Keratinocyte (primary cell): ENCODE data around the gene BAHCC1. TPM values are rescaled to one million over a fixed set of nuclear protein-coding genes. Genes with fewer than 3 reads are reported as not detected.

Source experiments
- DNase-seq: peaks from one replicate; pipeline ENCODE4 v3.0.0-alpha.2; 2011; ENCODE audit warnings: low read depth, missing footprints, low spot score
- FAIRE-seq: peaks from 2 replicates; lab custom pipeline; 2011; peaks lifted over from hg19 to GRCh38; lab: Jason Lieb, UNC
- H2AFZ ChIP-seq: 2 replicates; pipeline ENCODE4 v1.6.0; 2012; ENCODE audit warnings: low read length, control low read depth, inconsistent platforms; ENCODE audit not compliant: control insufficient read depth
- H3K27ac ChIP-seq: 2 replicates; pipeline ENCODE4 v1.5.1; 2011; ENCODE audit warnings: low read length; ENCODE audit not compliant: control insufficient read depth, insufficient read depth
- H3K27me3 ChIP-seq: 3 replicates; pipeline ENCODE4 v1.6.0; 2011; ENCODE audit warnings: low read length; ENCODE audit not compliant: control insufficient read depth, insufficient read depth; ENCODE audit errors: extremely low read depth
- H3K36me3 ChIP-seq, 2 experiments: 2 replicates in 1 of 2; 3 replicates in 1 of 2; pipeline ENCODE4 v1.5.1; 2011; ENCODE audit warnings: low read length in 2 of 2, mild to moderate bottlenecking in 1 of 2; ENCODE audit not compliant: control insufficient read depth in 2 of 2, insufficient read depth in 2 of 2; ENCODE audit errors: extremely low read depth in 1 of 2
- H3K4me1 ChIP-seq: 3 replicates; pipeline ENCODE4 v1.5.1; 2011; ENCODE audit warnings: low read length; ENCODE audit not compliant: control insufficient read depth, insufficient read depth; ENCODE audit errors: extremely low read depth
- H3K4me2 ChIP-seq: 3 replicates; pipeline ENCODE4 v1.6.0; 2011; ENCODE audit warnings: low read depth, low read length; ENCODE audit not compliant: control insufficient read depth, insufficient read depth; ENCODE audit errors: extremely low read depth
- H3K4me3 ChIP-seq, 3 experiments: fragments of 200-600 bp in 1 of 3; sonication (generic) in 1 of 3; 2 replicates in 2 of 3; 3 replicates in 1 of 3; pipeline ENCODE4 v1.5.1; 2011 to 2016; ENCODE audit warnings: low read length in 3 of 3, mild to moderate bottlenecking in 3 of 3, control low read depth in 2 of 3, inconsistent platforms in 1 of 3, low read depth in 1 of 3, mixed read lengths in 1 of 3, mixed run types in 1 of 3, moderate library complexity in 1 of 3; ENCODE audit not compliant: control insufficient read depth in 2 of 3, insufficient read depth in 2 of 3; ENCODE audit errors: extremely low read depth in 1 of 3
- H3K79me2 ChIP-seq: 2 replicates; pipeline ENCODE4 v1.6.0; 2012; ENCODE audit warnings: low read length; ENCODE audit not compliant: control insufficient read depth, insufficient read depth
- H3K9ac ChIP-seq: 3 replicates; pipeline ENCODE4 v1.6.0; 2011; ENCODE audit warnings: low read length; ENCODE audit not compliant: control insufficient read depth, insufficient read depth; ENCODE audit errors: extremely low read depth
- H3K9me1 ChIP-seq: 3 replicates; pipeline ENCODE4 v1.6.0; 2011; ENCODE audit warnings: low read length; ENCODE audit not compliant: control insufficient read depth, insufficient read depth; ENCODE audit errors: extremely low read depth
- H3K9me3 ChIP-seq: 2 replicates; pipeline ENCODE4 v1.5.1; 2012; ENCODE audit warnings: low read depth, low read length; ENCODE audit not compliant: control insufficient read depth
- H4K20me1 ChIP-seq: 3 replicates; pipeline ENCODE4 v1.6.0; 2011; ENCODE audit warnings: low read length; ENCODE audit not compliant: control insufficient read depth, insufficient read depth; ENCODE audit errors: extremely low read depth
- CTCF ChIP-seq, 3 experiments: IDR thresholded peaks in 1 of 3; conservative IDR thresholded peaks in 1 of 3; optimal IDR thresholded peaks in 1 of 3; 2 replicates in 2 of 3; 3 replicates in 1 of 3; pipeline versions ENCODE3 to v1.5.1; 2011; ENCODE audit warnings: low read length in 3 of 3, mild to moderate bottlenecking in 3 of 3, moderate library complexity in 2 of 3, control low read depth in 1 of 3, inconsistent platforms in 1 of 3; ENCODE audit not compliant: insufficient read depth in 2 of 3; ENCODE audit errors: extremely low read depth in 1 of 3
- EZH2 ChIP-seq: IDR thresholded peaks from one replicate; pipeline ENCODE4 v1.6.1; 2012; ENCODE audit warnings: inconsistent platforms, mild to moderate bottlenecking, low read length, moderate library complexity
- dilution Hi-C: fragments of 300-500 bp; cut with MboI; formaldehyde crosslinking; loops from one replicate; pipeline ENCODE4 v1.7.0; 2020; ENCODE audit warnings: low sequenced_read_pairs; ENCODE audit not compliant: extremely low pct_ligation_motif_present
- polyA plus RNA-seq, 5 experiments: library from polyadenylated mRNA; depleted of rRNA in 3 of 5; stranded (reverse) in 3 of 5; stranded (forward) in 1 of 5; unstranded in 1 of 5; fragments of >200 nt; gene quantifications; 1 replicate in 1 of 5; 2 replicates in 3 of 5; 3 replicates in 1 of 5; pipeline versions ENCODE4 v1.2.1 to v1.2.3, GENCODE V29; 2011 to 2012; ENCODE audit warnings: missing spikeins in 2 of 5, low read depth in 1 of 5, low replicate concordance in 1 of 5

BAHCC1 gene
- polyA plus RNA-seq, 1 donor (not counting 4 experiments of a cell fraction or from before 2014, with no cell fraction given) = 0.52 TPM

- no peak for DNase-seq
- Histone ChIP-seq H3K9me1 (no peaks in the 10 kb centered on the region), H3K27me3 (no peaks in the 10 kb centered on the region), H3K9ac (no peak overlapping the region), H4K20me1 (no peaks in the 10 kb centered on the region), H3K36me3 (no peaks in the 10 kb centered on the region), H3K79me2 (no peaks in the 10 kb centered on the region), H3K4me2 (no peak overlapping the region), H3K9me3 (no peaks in the 10 kb centered on the region), H3K27ac (no peak overlapping the region), H3K4me3 (no peak overlapping the region), H2AFZ (no peak overlapping the region), H3K4me1 (peaks cover 46% of the 10 kb centered on the region)
- TF ChIP-seq EZH2 = no peak
- TF ChIP-seq CTCF (optimal IDR thresholded peaks at IDR 0.05 in 1 of 3, IDR thresholded peaks at IDR 0.05 in 1 of 3, conservative IDR thresholded peaks at IDR 0.05 in 1 of 3; ENCODE audit: extremely low read depth in 1 of 3, insufficient read depth in 2 of 3, low read length in 3 of 3) = no peak
- FAIRE-seq = no peak
- dilution Hi-C loops = no loop called here
Observed at GRCh38 chr17:81417049-81417878, 22.0 kb downstream of the BAHCC1 start.

GRCh38 chr17:81417879-81418709, 22.8 kb downstream of the BAHCC1 start:
- H3K79me2 ChIP-seq = no peaks in the 10 kb centered on the region
- H4K20me1 ChIP-seq = no peaks in the 10 kb centered on the region
- no peak overlapping the region for H3K4me2 ChIP-seq
- no peaks in the 10 kb centered on the region for H3K36me3 ChIP-seq
- no peaks in the 10 kb centered on the region for H3K9me3 ChIP-seq
- no peak overlapping the region for H2AFZ ChIP-seq
- dilution Hi-C loops = no loop called here
- no peak overlapping the region for H3K4me3 ChIP-seq
- H3K4me1 ChIP-seq = peaks cover 46% of the 10 kb centered on the region
- H3K27ac ChIP-seq = no peak overlapping the region
- no peaks in the 10 kb centered on the region for H3K27me3 ChIP-seq
- no peaks in the 10 kb centered on the region for H3K9me1 ChIP-seq
- FAIRE-seq (no peak), DNase-seq (no peak)
- peak overlapping the region; percentile 15 for H3K9ac ChIP-seq
- TF ChIP-seq EZH2 (no peak), CTCF (optimal IDR thresholded peaks at IDR 0.05 in 1 of 3, IDR thresholded peaks at IDR 0.05 in 1 of 3, conservative IDR thresholded peaks at IDR 0.05 in 1 of 3; ENCODE audit: extremely low read depth in 1 of 3, insufficient read depth in 2 of 3, low read length in 3 of 3) (no peak)
